Measurements from ENCODE around the gene RTN1.

GRCh38 chr14:59739794-59740193 is 130.8 kb downstream of the RTN1 start:
- TF ChIP-seq ZNF695 (CRISPR knock-in tag; IDR thresholded peaks at IDR 0.05) (no peak), ZFP36 (IDR thresholded peaks at IDR 0.05; ENCODE audit: low read depth, low read length, partially characterized antibody) (no peak)

Data from K562 (cell line).